GM19372 (cell line): ENCODE results near the gene MEIOC.
"Not testable (repeated sequence)": the region's sequence is repeated elsewhere in the genome, so short reads cannot be mapped to it uniquely, and the experiment has no call there.

ENCODE experiments used
- ATAC-seq: cut with Tn5 transposase; IDR thresholded peaks from one replicate; pipeline ENCODE4 v1.9.1; 2021; ENCODE audit warnings: mild to moderate bottlenecking, low read depth, moderate library complexity; ENCODE audit not compliant: unreplicated experiment

MEIOC gene

GRCh38 chr17:44700288-44700687, 44.0 kb downstream of the MEIOC start:
- ATAC-seq: not testable (repeated sequence)

GRCh38 chr17:44707755-44708400, 51.6 kb downstream of the MEIOC start:
- ATAC-seq: no peak

DNA sequence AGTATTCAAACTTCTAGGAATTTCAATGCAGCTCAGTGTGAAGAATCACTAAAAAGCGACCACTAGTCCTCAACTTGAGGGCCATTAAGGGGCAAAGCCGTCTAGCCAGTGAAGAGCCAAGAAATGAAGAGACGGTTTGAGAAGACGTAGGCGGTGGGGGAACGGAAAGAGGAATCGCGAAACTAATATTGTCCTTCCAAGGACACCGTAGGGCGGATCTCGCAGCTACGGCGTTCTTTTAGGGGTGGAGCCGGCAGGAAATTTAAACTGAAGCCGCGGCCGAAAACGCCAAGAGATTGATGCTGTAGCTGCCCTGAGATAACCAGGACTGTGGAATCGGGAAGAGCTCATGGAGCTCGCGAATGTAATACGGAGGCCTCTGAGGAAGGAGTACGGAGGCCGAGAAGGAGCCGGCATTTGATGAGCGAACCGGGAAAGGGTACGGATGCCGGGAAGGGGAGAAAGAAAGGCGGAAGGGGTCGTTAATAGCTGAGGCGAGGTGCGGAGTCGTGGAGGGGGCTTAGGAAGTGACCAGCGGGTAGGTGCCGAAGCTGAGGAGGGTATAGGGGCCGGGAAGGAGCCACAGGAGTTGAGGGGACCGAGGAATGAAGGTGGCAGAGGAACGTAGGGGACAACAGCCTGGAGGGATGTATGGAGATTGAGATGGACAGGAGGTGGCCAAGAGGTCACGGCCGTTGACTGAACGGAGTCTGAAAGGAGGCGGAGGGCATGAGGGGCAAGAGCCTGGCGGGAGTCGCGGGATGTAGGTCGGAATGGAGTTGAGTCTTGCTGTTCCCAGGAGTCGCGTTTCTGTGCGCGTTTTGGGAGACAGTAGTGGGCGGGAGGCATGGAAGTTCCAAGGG, 52.4 kb downstream of the MEIOC start, which contains the start of gene DBF4B:
DBF4B (plus strand) TSS at position 265 of the 863 bp plus-strand sequence; CDS start at position 421, 156 bp downstream.
- ATAC-seq: peak; percentile 65

- ATAC-seq: no peak
Measured at GRCh38 chr17:44719444-44719843, 63.2 kb downstream of the MEIOC start.

GRCh38 chr17:44722254-44722653, 66.0 kb downstream of the MEIOC start:
- ATAC-seq: no peak
